Small intestine (tissue), 7 donors: ENCODE data around the gene PRSS50. TPM values are rescaled to one million over a fixed set of nuclear protein-coding genes. Genes with fewer than 3 reads are reported as not detected.

Experiments used
- DNase-seq, 2 donors: peaks; one replicate each; pipeline versions ENCODE4 v3.0.0 to v3.0.0-alpha.2; 2013
- FAIRE-seq: peaks from 2 replicates; lab custom pipeline; 2012; peaks lifted over from hg19 to GRCh38; lab: Jason Lieb, UNC
- H3K27ac ChIP-seq, 3 donors: one replicate each; pipeline ENCODE4 v1.5.1; 2013; ENCODE audit warnings: low read length in 2 of 3, mild to moderate bottlenecking in 2 of 3, control low read depth in 1 of 3, inconsistent platforms in 1 of 3, low read depth in 1 of 3, moderate library complexity in 1 of 3
- H3K27me3 ChIP-seq, 3 donors: one replicate each; pipeline ENCODE4 v1.6.1; 2013; ENCODE audit warnings: low read length in 3 of 3, inconsistent platforms in 1 of 3; ENCODE audit not compliant: control insufficient read depth in 3 of 3, insufficient read depth in 3 of 3
- H3K36me3 ChIP-seq, 3 donors: one replicate each; pipeline ENCODE4 v1.6.1; 2013; ENCODE audit warnings: low read length in 3 of 3, inconsistent platforms in 1 of 3, low read depth in 1 of 3, mild to moderate bottlenecking in 1 of 3, moderate library complexity in 1 of 3; ENCODE audit not compliant: control insufficient read depth in 3 of 3, insufficient read depth in 2 of 3
- H3K4me1 ChIP-seq, 3 donors: one replicate each; pipeline ENCODE4 v1.6.1; 2013; ENCODE audit warnings: low read length in 2 of 3, inconsistent platforms in 1 of 3, low read depth in 1 of 3, mild to moderate bottlenecking in 1 of 3, moderate library complexity in 1 of 3; ENCODE audit not compliant: control insufficient read depth in 3 of 3, insufficient read depth in 2 of 3
- H3K4me3 ChIP-seq, 3 donors: one replicate each; pipeline ENCODE4 v1.5.1; 2013; ENCODE audit warnings: low read length in 3 of 3, control low read depth in 1 of 3, inconsistent platforms in 1 of 3, low read depth in 1 of 3, mild to moderate bottlenecking in 1 of 3, moderate library complexity in 1 of 3
- H3K9me3 ChIP-seq, 2 donors: one replicate each; pipeline ENCODE4 v1.6.1; 2013; ENCODE audit warnings: low read depth in 1 of 2, low read length in 1 of 2; ENCODE audit not compliant: control insufficient read depth in 2 of 2, insufficient read depth in 1 of 2
- WGBS, 3 donors: extraction: QIAGEN DNeasy Blood & Tissue Kit; methylation state at CpG; one replicate each; pipeline ENCODE4 v1.1.7; 2013; 5-methylcytosine and 5-hydroxymethylcytosine counted together
- polyA plus RNA-seq, 4 donors: library from polyadenylated mRNA; stranded (reverse) in 3 of 4; unstranded in 1 of 4; fragments of 200-250 nt in 3 of 4; fragments of 120-200 nt in 1 of 4; gene quantifications; one replicate each; pipeline versions ENCODE4 v1.2.1 to v1.2.3, GENCODE V29; 2013
- donor health status: healthy with polysubstance abuse.
- donor health status: control.
- donor health status: control.
- donor health status: Bipolar disorder and iron deficiency.
- donor health status: healthy.

Gene PRSS50
- polyA plus RNA-seq, 4 donors: 0.01 to 3.7 TPM; not detected in 2

- Histone ChIP-seq H3K36me3 (no peaks in the 10 kb centered on the region), H3K4me3 (no peak overlapping the region), H3K9me3 (no peaks in the 10 kb centered on the region), H3K27ac (no peak overlapping the region), H3K4me1 (peaks cover 0 to 9% (median 0%) of the 10 kb centered on the region in 3 donors), H3K27me3 (no peaks in the 10 kb centered on the region)
- WGBS, 3 donors: 73 to 82% (median 76%) methylated on average over 14 of the region's 14 CpGs
- DNase-seq (no peak), FAIRE-seq (no peak)
Observed at GRCh38 chr3:46713050-46713897, 4.4 kb downstream of the PRSS50 start.

GRCh38 chr3:46712191-46713049, 5.2 kb downstream of the PRSS50 start:
- DNase-seq (no peak), FAIRE-seq (no peak)
- H3K9me3 ChIP-seq: no peaks in the 10 kb centered on the region
- no peak overlapping the region for H3K4me3 ChIP-seq
- no peaks in the 10 kb centered on the region for H3K36me3 ChIP-seq
- WGBS, 3 donors: 83 to 86% (median 85%) methylated on average over 10 to 13 of the region's 13 CpGs
- no peak overlapping the region for H3K27ac ChIP-seq
- H3K27me3 ChIP-seq: no peaks in the 10 kb centered on the region
- H3K4me1 ChIP-seq: peaks cover 0 to 9% (median 0%) of the 10 kb centered on the region in 3 donors

GRCh38 chr3:46711760-46712159, 5.9 kb downstream of the PRSS50 start:
- no peaks in the 10 kb centered on the region for H3K27me3 ChIP-seq
- DNase-seq (no peak), FAIRE-seq (no peak)
- no peaks in the 10 kb centered on the region for H3K36me3 ChIP-seq
- 75 to 81% (median 77%) methylated on average over 7 of the region's 7 CpGs for WGBS, 3 donors
- H3K4me1 ChIP-seq: peaks cover 0 to 9% (median 0%) of the 10 kb centered on the region in 3 donors
- H3K27ac ChIP-seq: no peak overlapping the region
- H3K9me3 ChIP-seq: no peaks in the 10 kb centered on the region
- H3K4me3 ChIP-seq: no peak overlapping the region

- peak in 1 of 2 donors; percentile 54 for DNase-seq
- no peak for FAIRE-seq
- no peaks in the 10 kb centered on the region for H3K36me3 ChIP-seq
- H3K4me3 ChIP-seq: no peak overlapping the region
- no peaks in the 10 kb centered on the region for H3K27me3 ChIP-seq
- H3K27ac ChIP-seq: no peak overlapping the region
- WGBS, 3 donors: 83 to 96% (median 93%) methylated on average over 2 of the region's 2 CpGs
- no peaks in the 10 kb centered on the region for H3K9me3 ChIP-seq
- peaks cover 0 to 9% (median 0%) of the 10 kb centered on the region in 3 donors for H3K4me1 ChIP-seq
Observed at GRCh38 chr3:46711305-46711704, 6.4 kb downstream of the PRSS50 start.

- no peak for FAIRE-seq
- H3K27me3 ChIP-seq: no peaks in the 10 kb centered on the region
- 87 to 93% (median 88%) methylated on average over 6 of the region's 6 CpGs for WGBS, 3 donors
- no peak for DNase-seq
- peaks cover 0 to 9% (median 0%) of the 10 kb centered on the region in 3 donors for H3K4me1 ChIP-seq
- no peaks in the 10 kb centered on the region for H3K36me3 ChIP-seq
- H3K4me3 ChIP-seq: no peak overlapping the region
- no peaks in the 10 kb centered on the region for H3K9me3 ChIP-seq
- H3K27ac ChIP-seq: no peak overlapping the region
Observed at GRCh38 chr3:46710671-46711295, 6.9 kb downstream of the PRSS50 start.

GRCh38 chr3:46710229-46710628, 7.4 kb downstream of the PRSS50 start:
- DNase-seq (no peak), FAIRE-seq (no peak)
- H3K27me3 ChIP-seq: no peaks in the 10 kb centered on the region
- peaks cover 0 to 10% (median 0%) of the 10 kb centered on the region in 3 donors for H3K4me1 ChIP-seq
- no peak overlapping the region for H3K27ac ChIP-seq
- H3K9me3 ChIP-seq: no peaks in the 10 kb centered on the region
- no peak overlapping the region for H3K4me3 ChIP-seq
- no peaks in the 10 kb centered on the region for H3K36me3 ChIP-seq
- 77 to 85% (median 85%) methylated on average over 7 of the region's 7 CpGs for WGBS, 3 donors

- Histone ChIP-seq H3K36me3 (no peaks in the 10 kb centered on the region), H3K27me3 (no peaks in the 10 kb centered on the region), H3K4me3 (no peak overlapping the region), H3K27ac (no peak overlapping the region), H3K9me3 (no peaks in the 10 kb centered on the region), H3K4me1 (peaks cover 0 to 14% (median 0%) of the 10 kb centered on the region in 3 donors)
- FAIRE-seq: no peak
- DNase-seq: no peak
- WGBS, 3 donors: 80 to 92% (median 85%) methylated on average over 6 of the region's 6 CpGs
Observed at GRCh38 chr3:46709721-46710120, 7.9 kb downstream of the PRSS50 start.

- Histone ChIP-seq H3K27me3 (no peaks in the 10 kb centered on the region), H3K36me3 (no peaks in the 10 kb centered on the region), H3K27ac (no peak overlapping the region), H3K4me1 (peaks cover 0 to 14% (median 0%) of the 10 kb centered on the region in 3 donors), H3K4me3 (no peak overlapping the region), H3K9me3 (no peaks in the 10 kb centered on the region)
- DNase-seq: no peak
- WGBS, 3 donors: 90 to 93% (median 93%) methylated on average over 7 of the region's 7 CpGs
- no peak for FAIRE-seq
Observed at GRCh38 chr3:46709157-46709654, 8.5 kb downstream of the PRSS50 start.
